Psoas muscle (tissue), 8 donors: ENCODE results near the gene TMEM271. TPM values are rescaled to one million over a fixed set of nuclear protein-coding genes. Genes with fewer than 3 reads are reported as not detected.
"Not testable (repeated sequence)": the region's sequence is repeated elsewhere in the genome, so short reads cannot be mapped to it uniquely, and the experiment has no call there.

Source experiments
- ATAC-seq, 4 donors: fragments of 200-7000 bp; cut with Tn5 transposase; one replicate each; pipeline ENCODE4 v1.9.1; 2020; ENCODE audit warnings: moderate library complexity in 3 of 4, mild to moderate bottlenecking in 2 of 4
- DNase-seq, 2 donors: peaks; one replicate each; pipeline ENCODE4 v3.0.0-alpha.2; 2020
- H3K27ac ChIP-seq: fragments of 200-600 bp; one replicate; pipeline ENCODE4 v1.8.0; 2022
- H3K27me3 ChIP-seq, 3 donors: fragments of 200-600 bp in 1 of 3; one replicate each; pipeline versions ENCODE4 v1.6.1 to v1.8.0; 2013 to 2022; ENCODE audit warnings: low read length in 2 of 3, mild to moderate bottlenecking in 2 of 3, moderate library complexity in 1 of 3; ENCODE audit not compliant: insufficient read depth in 3 of 3
- H3K36me3 ChIP-seq, 2 donors: fragments of 200-600 bp in 1 of 2; one replicate each; pipeline versions ENCODE4 v1.6.1 to v1.8.0; 2013 to 2022; ENCODE audit warnings: low read depth in 1 of 2, mild to moderate bottlenecking in 1 of 2, moderate library complexity in 1 of 2; ENCODE audit not compliant: insufficient read depth in 1 of 2
- H3K4me1 ChIP-seq: fragments of 200-600 bp; one replicate; pipeline ENCODE4 v1.8.0; 2022
- H3K4me3 ChIP-seq: fragments of 200-600 bp; one replicate; pipeline ENCODE4 v1.8.0; 2022; ENCODE audit warnings: mild to moderate bottlenecking
- H3K9me3 ChIP-seq: fragments of 200-600 bp; one replicate; pipeline ENCODE4 v1.8.0; 2022
- CTCF ChIP-seq: fragments of 200-600 bp; IDR thresholded peaks from one replicate; pipeline ENCODE4 v1.8.0; 2022; ENCODE audit warnings: antibody characterized with exemption
- WGBS, 3 donors: extraction: QIAGEN DNeasy Blood & Tissue Kit; methylation state at CpG; one replicate each; pipeline versions ENCODE4 v1.1.6 to v1.1.7; 2013; 5-methylcytosine and 5-hydroxymethylcytosine counted together
- intact Hi-C, 2 donors: fragments of 100-400 bp; cut with DNase I; formaldehyde crosslinking; loops; one replicate each; pipeline versions ENCODE4 v1.11.0 to v1.14.2; 2022
- polyA plus RNA-seq, 3 donors: library from polyadenylated mRNA; stranded (reverse); fragments of 200-250 nt; gene quantifications; one replicate each; pipeline ENCODE4 v1.2.3, GENCODE V29; 2013
- total RNA-seq, 4 donors: library from RNA; stranded (reverse); fragmentation: NEBNext Ultra II Directional in 2 of 4; extraction: Animal tissue kit (Norgen Biotek cat#: 25700) in 2 of 4; gene quantifications; one replicate each; pipeline versions ENCODE4 v1.2.1 to v1.2.4, GENCODE V29; 2021 to 2023
- donor health status: healthy with polysubstance abuse.
- donor health status: DM: no; HTN: no; CAD: no; lungs with moderate emphysema.
- donor health status: Bipolar disorder and iron deficiency.
- donor health status: healthy.
- donor health status: DM: yes; HTN: yes; CAD: no.
- donor health status: DM: no; HTN: no; CAD: no.
- donor health status: DM: no; HTN: no; CAD: no.
- donor health status: DM: yes; HTN: yes; CAD: no.

Gene TMEM271
- total and polyA plus RNA-seq, 7 donors = not detected

- H3K4me1 ChIP-seq = no peaks in the 10 kb centered on the region
- no peak overlapping the region for H3K27ac ChIP-seq
- intact Hi-C loops = no loop called here
- H3K27me3 ChIP-seq = peaks cover 0 to 4% (median 2%) of the 10 kb centered on the region in 3 donors
- no peaks in the 10 kb centered on the region for H3K36me3 ChIP-seq
- ATAC-seq (no peak), DNase-seq (no peak)
- WGBS, 3 donors = 77 to 79% (median 79%) methylated on average over 3 of the region's 3 CpGs
- TF ChIP-seq CTCF = no peak
- no peaks in the 10 kb centered on the region for H3K9me3 ChIP-seq
- no peak overlapping the region for H3K4me3 ChIP-seq
Measured at GRCh38 chr4:598925-599324, 22.8 kb upstream of the TMEM271 start.

GRCh38 chr4:592825-593520 is 16.9 kb upstream of the TMEM271 start:
- Histone ChIP-seq H3K27ac (no peak overlapping the region), H3K9me3 (no peaks in the 10 kb centered on the region), H3K4me1 (no peaks in the 10 kb centered on the region), H3K36me3 (no peaks in the 10 kb centered on the region), H3K27me3 (peaks cover 0 to 6% (median 3%) of the 10 kb centered on the region in 3 donors), H3K4me3 (no peak overlapping the region)
- TF ChIP-seq CTCF = no peak
- intact Hi-C loops = no loop called here
- DNase-seq (no peak), ATAC-seq (no peak)
- WGBS, 3 donors = 54 to 65% (median 59%) methylated on average over 5 of the region's 5 CpGs

- intact Hi-C loops, DNase-seq, H3K4me3 ChIP-seq, H3K4me1 ChIP-seq, H3K27me3 ChIP-seq, ATAC-seq, H3K9me3 ChIP-seq, H3K36me3 ChIP-seq, H3K27ac ChIP-seq: not testable (repeated sequence)
- 70 to 75% (median 70%) methylated on average over 11 to 12 of the region's 13 CpGs for WGBS, 3 donors
Measured at GRCh38 chr4:592178-592577, 16.1 kb upstream of the TMEM271 start.

GRCh38 chr4:590313-590841 is 14.3 kb upstream of the TMEM271 start:
- ATAC-seq (no peak), DNase-seq (no peak)
- intact Hi-C loops = no loop called here
- WGBS, 3 donors = 90 to 92% (median 91%) methylated on average over 12 of the region's 12 CpGs
- no peaks in the 10 kb centered on the region for H3K36me3 ChIP-seq
- no peak for TF ChIP-seq CTCF
- peaks cover 0 to 9% (median 5%) of the 10 kb centered on the region in 3 donors for H3K27me3 ChIP-seq
- H3K4me3 ChIP-seq = no peak overlapping the region
- no peaks in the 10 kb centered on the region for H3K4me1 ChIP-seq
- H3K9me3 ChIP-seq = no peaks in the 10 kb centered on the region
- H3K27ac ChIP-seq = no peak overlapping the region

GRCh38 chr4:589219-589963 is 13.3 kb upstream of the TMEM271 start:
- Histone ChIP-seq H3K27me3 (peaks cover 0 to 9% (median 5%) of the 10 kb centered on the region in 3 donors), H3K27ac (no peak overlapping the region), H3K4me1 (no peaks in the 10 kb centered on the region), H3K4me3 (no peak overlapping the region), H3K9me3 (no peaks in the 10 kb centered on the region), H3K36me3 (no peaks in the 10 kb centered on the region)
- intact Hi-C loops = no loop called here
- TF ChIP-seq CTCF = no peak
- ATAC-seq = no peak
- DNase-seq = no peak
- WGBS, 3 donors = 77 to 81% (median 79%) methylated on average over 15 to 16 of the region's 16 CpGs
